ENCODE measurements around the gene TLE4. TPM values are rescaled to one million over a fixed set of nuclear protein-coding genes. Genes with fewer than 3 reads are reported as not detected.

The TLE4 gene
- total RNA-seq, 2 experiments from 2014 or later: 125 to 136 TPM

DNA sequence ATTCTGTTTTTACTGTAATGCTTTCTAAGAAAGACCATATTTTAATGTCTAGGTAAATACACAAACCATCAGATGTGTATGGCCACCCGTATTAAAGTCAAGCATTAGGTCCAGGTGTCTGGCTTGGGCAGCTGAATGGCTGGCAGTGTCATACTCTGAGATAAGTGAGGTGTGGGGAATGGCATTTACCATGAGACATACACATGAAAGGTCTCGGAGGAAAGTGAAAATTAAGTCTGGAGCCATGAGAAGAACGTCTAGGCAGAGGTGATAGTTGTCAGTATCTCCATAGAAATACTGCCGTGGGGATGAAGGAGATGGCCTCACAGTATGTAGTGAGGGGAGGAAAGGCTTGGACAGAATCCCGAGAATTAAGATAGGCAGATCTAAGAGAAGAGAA, 164.3 kb downstream of the TLE4 start:
- TF ChIP-seq, protein P1, sequence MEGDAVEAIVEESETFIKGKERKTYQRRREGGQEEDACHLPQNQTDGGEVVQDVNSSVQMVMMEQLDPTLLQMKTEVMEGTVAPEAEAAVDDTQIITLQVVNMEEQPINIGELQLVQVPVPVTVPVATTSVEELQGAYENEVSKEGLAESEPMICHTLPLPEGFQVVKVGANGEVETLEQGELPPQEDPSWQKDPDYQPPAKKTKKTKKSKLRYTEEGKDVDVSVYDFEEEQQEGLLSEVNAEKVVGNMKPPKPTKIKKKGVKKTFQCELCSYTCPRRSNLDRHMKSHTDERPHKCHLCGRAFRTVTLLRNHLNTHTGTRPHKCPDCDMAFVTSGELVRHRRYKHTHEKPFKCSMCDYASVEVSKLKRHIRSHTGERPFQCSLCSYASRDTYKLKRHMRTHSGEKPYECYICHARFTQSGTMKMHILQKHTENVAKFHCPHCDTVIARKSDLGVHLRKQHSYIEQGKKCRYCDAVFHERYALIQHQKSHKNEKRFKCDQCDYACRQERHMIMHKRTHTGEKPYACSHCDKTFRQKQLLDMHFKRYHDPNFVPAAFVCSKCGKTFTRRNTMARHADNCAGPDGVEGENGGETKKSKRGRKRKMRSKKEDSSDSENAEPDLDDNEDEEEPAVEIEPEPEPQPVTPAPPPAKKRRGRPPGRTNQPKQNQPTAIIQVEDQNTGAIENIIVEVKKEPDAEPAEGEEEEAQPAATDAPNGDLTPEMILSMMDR (IDR thresholded peaks at IDR 0.05): no peak

DNA sequence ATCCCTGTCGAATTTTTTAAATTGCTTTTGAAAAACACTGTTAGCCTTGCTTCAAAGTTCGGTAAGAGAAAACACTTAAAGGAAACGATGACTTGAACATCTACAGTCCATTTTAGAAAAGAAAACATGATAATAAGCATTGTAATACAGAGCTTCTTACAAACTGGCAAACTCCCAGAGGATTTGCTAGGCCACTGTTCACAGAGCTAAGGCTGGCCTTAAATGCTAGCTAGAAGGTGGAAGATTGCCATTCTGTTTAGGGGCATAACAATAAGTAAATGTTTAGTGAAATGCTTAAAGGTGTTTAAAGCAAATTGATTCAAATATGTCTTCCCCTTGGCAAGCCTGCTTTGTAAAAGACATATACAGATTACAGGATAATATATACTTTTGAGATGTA, 169.6 kb downstream of the TLE4 start:
- no peak overlapping the region for H3K4me3 ChIP-seq (ENCODE audit: low read length)
- no peaks in the 10 kb centered on the region for H3K27me3 Mint-ChIP-seq
- no peaks in the 10 kb centered on the region for H3K36me3 ChIP-seq (ENCODE audit: insufficient read depth, low read length)
- intact Hi-C loops (cut with DNase I, micrococcal nuclease): no loop called here
- ATAC-seq (ENCODE audit: poor library complexity) (no peak), DNase-seq (no peak)
- no peaks in the 10 kb centered on the region for H3K9me3 Mint-ChIP-seq
- no peaks in the 10 kb centered on the region for H3K4me1 Mint-ChIP-seq (ENCODE audit: low read depth)
- no peaks in the 10 kb centered on the region for H3K9me3 ChIP-seq (ENCODE audit: control insufficient read depth in 1 of 2, insufficient read depth in 1 of 2, low read length in 2 of 2)
- TF ChIP-seq, protein P1 (IDR thresholded peaks at IDR 0.05): no peak
- H3K27ac Mint-ChIP-seq: no peak overlapping the region
- no peaks in the 10 kb centered on the region for H3K36me3 Mint-ChIP-seq (ENCODE audit: low read depth)
- CTCF ChIA-PET: no interaction called here
- no peaks in the 10 kb centered on the region for H3K4me1 ChIP-seq (ENCODE audit: insufficient read depth, low read length)
- POLR2A ChIA-PET: interaction anchor here (0.6 kb wide), 1 partner anchor 45 kb away, joined by 4 read pairs; no protein-coding TSS in a partner anchor
- no peak overlapping the region for H3K27ac ChIP-seq (ENCODE audit: low read depth in 1 of 2, low read length in 2 of 2)
- no peaks in the 10 kb centered on the region for H3K27me3 ChIP-seq (ENCODE audit: control insufficient read depth in 1 of 2, insufficient read depth in 2 of 2, low read length in 2 of 2)
- H3K4me3 Mint-ChIP-seq: no peak overlapping the region

More for the DNA sequence above, 164.3 kb downstream of the TLE4 start:
- Histone ChIP-seq H3K27me3 (ENCODE audit: control insufficient read depth in 1 of 2, insufficient read depth in 2 of 2, low read length in 2 of 2) (no peaks in the 10 kb centered on the region), H3K9me3 (ENCODE audit: control insufficient read depth in 1 of 2, insufficient read depth in 1 of 2, low read length in 2 of 2) (no peaks in the 10 kb centered on the region), H3K36me3 (ENCODE audit: insufficient read depth, low read length) (no peaks in the 10 kb centered on the region), H3K4me1 (ENCODE audit: insufficient read depth, low read length) (no peaks in the 10 kb centered on the region), H3K4me3 (ENCODE audit: low read length) (no peak overlapping the region), H3K27ac (ENCODE audit: low read depth in 1 of 2, low read length in 2 of 2) (no peak overlapping the region)
- no peaks in the 10 kb centered on the region for H3K36me3 Mint-ChIP-seq (ENCODE audit: low read depth)
- DNase-seq (no peak), ATAC-seq (ENCODE audit: poor library complexity) (no peak)
- H3K9me3 Mint-ChIP-seq: peaks cover 3% of the 10 kb centered on the region
- no peak overlapping the region for H3K4me3 Mint-ChIP-seq
- no peaks in the 10 kb centered on the region for H3K4me1 Mint-ChIP-seq (ENCODE audit: low read depth)
- H3K27ac Mint-ChIP-seq: no peak overlapping the region
- intact Hi-C loops (cut with DNase I, micrococcal nuclease): no loop called here
- H3K27me3 Mint-ChIP-seq: no peaks in the 10 kb centered on the region
- CTCF ChIA-PET: interaction anchor here (0.7 kb wide), 1 partner anchor 1439 kb away, joined by 3 read pairs; the partner anchor contains the start of gene PSAT1
- POLR2A ChIA-PET: no interaction called here

DNA sequence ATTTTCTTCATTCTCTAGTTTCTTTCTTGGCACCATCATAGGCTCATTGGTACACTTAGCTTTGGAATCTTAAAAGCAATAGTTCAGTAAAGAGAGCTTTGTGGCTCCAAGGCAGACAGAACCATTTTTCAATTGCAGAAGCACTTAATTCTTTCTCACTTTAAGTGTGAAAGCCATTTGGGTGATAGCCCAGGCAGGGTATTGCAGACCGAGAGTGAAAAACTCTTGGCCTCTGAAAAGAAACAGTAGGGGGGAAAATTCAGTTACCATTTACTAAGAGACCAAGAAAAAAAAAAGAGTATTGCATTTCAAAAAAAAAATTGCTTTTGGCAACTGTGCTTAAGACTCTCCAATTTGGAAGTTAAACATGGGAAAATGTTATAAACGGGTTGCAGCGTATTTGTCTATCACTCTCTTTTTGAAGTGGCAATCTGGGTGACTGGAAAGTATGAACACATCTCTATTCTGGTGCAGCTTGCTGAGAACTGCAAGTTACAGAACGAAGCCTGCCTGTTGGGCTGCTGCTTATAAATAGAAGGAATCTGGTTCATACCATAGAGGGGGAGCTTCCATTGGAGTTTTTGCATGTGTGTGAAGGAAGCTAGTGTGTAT, 170.5 kb downstream of the TLE4 start:
- no peaks in the 10 kb centered on the region for H3K9me3 ChIP-seq (ENCODE audit: control insufficient read depth in 1 of 2, insufficient read depth in 1 of 2, low read length in 2 of 2)
- Mint-ChIP-seq H3K36me3 (ENCODE audit: low read depth) (no peaks in the 10 kb centered on the region), H3K4me1 (ENCODE audit: low read depth) (no peaks in the 10 kb centered on the region), H3K27ac (no peak overlapping the region), H3K27me3 (no peaks in the 10 kb centered on the region), H3K4me3 (no peak overlapping the region), H3K9me3 (no peaks in the 10 kb centered on the region)
- TF ChIP-seq, protein P1 (IDR thresholded peaks at IDR 0.05): no peak
- no peak overlapping the region for H3K4me3 ChIP-seq (ENCODE audit: low read length)
- intact Hi-C loops (cut with DNase I, micrococcal nuclease): no loop called here
- H3K4me1 ChIP-seq (ENCODE audit: insufficient read depth, low read length): no peaks in the 10 kb centered on the region
- POLR2A ChIA-PET: interaction anchor here (0.8 kb wide), 1 partner anchor 170 kb away, joined by 5 read pairs; the partner anchor contains the start of gene TLE4
- no peak for ATAC-seq (ENCODE audit: poor library complexity)
- H3K27me3 ChIP-seq (ENCODE audit: control insufficient read depth in 1 of 2, insufficient read depth in 2 of 2, low read length in 2 of 2): no peaks in the 10 kb centered on the region
- no peaks in the 10 kb centered on the region for H3K36me3 ChIP-seq (ENCODE audit: insufficient read depth, low read length)
- no peak for DNase-seq
- CTCF ChIA-PET: no interaction called here
- no peak overlapping the region for H3K27ac ChIP-seq (ENCODE audit: low read depth in 1 of 2, low read length in 2 of 2)

Measured in CD4-positive, alpha-beta T cell (primary cell).